Muscle of leg (tissue), 16 donors: ENCODE data around the gene SMIM43. TPM values are rescaled to one million over a fixed set of nuclear protein-coding genes. Genes with fewer than 3 reads are reported as not detected.

Source experiments
- DNase-seq: peaks from one replicate; pipeline ENCODE4 v3.0.0; 2013
- H3K27ac ChIP-seq: one replicate; pipeline ENCODE4 v1.5.1; 2013; ENCODE audit warnings: mild to moderate bottlenecking, low read length, control low read depth
- H3K27me3 ChIP-seq: one replicate; pipeline ENCODE4 v1.6.1; 2013; ENCODE audit warnings: low read length; ENCODE audit not compliant: control insufficient read depth, insufficient read depth
- H3K36me3 ChIP-seq: one replicate; pipeline ENCODE4 v1.6.1; 2013; ENCODE audit warnings: low read length; ENCODE audit not compliant: control insufficient read depth, insufficient read depth
- H3K4me1 ChIP-seq: one replicate; pipeline ENCODE4 v1.6.1; 2013; ENCODE audit warnings: low read length; ENCODE audit not compliant: control insufficient read depth, insufficient read depth
- H3K4me3 ChIP-seq: one replicate; pipeline ENCODE4 v1.5.1; 2013; ENCODE audit warnings: low read length, control low read depth
- H3K9me3 ChIP-seq: replicated peaks from 2 replicates; pipeline ENCODE4 v1.6.1; 2013; ENCODE audit warnings: low read depth, low read length; ENCODE audit not compliant: control insufficient read depth
- WGBS: methylation state at CpG from one replicate; pipeline ENCODE4 v1.1.5; 2013; ENCODE audit warnings: missing lambda C conversion rate; ENCODE audit not compliant: insufficient coverage; 5-methylcytosine and 5-hydroxymethylcytosine counted together
- long read RNA-seq, 11 donors: transcript quantifications; one replicate each; lab custom pipeline, GENCODE V29; 2026
- polyA plus RNA-seq, 8 donors: library from polyadenylated mRNA; unstranded; fragments of 120-200 nt; gene quantifications; one replicate each; pipeline versions ENCODE4 v1.2.1 to v1.2.3, GENCODE V29; 2013; ENCODE audit warnings: inconsistent platforms in 1 of 8, low replicate concordance in 1 of 8; ENCODE audit not compliant: insufficient read length in 8 of 8, insufficient read depth in 1 of 8
- total RNA-seq: library from RNA; stranded (reverse); fragments of 120-200 nt; gene quantifications from one replicate; pipeline ENCODE4 v1.2.4, GENCODE V29; 2013

The SMIM43 gene
- total RNA-seq, result 0.66 TPM
- 1 to 10 TPM; 1.4 to 2.7 (median 1.9) TPM for polyA plus RNA-seq
- long read RNA-seq, donor 1, result 0 reads
- long read RNA-seq, donor 2, result 0 reads
- long read RNA-seq, donor 3, result 0 reads
- long read RNA-seq, donor 4, partial matches to known transcripts, result 0 of 1 reads
- long read RNA-seq, donor 4, other reads (novel, unspliced or antisense), result 0 of 1 reads
- long read RNA-seq, donor 5, partial matches to known transcripts, result 0 of 2 reads
- long read RNA-seq, donor 5, other reads (novel, unspliced or antisense), result 0 of 2 reads
- long read RNA-seq, donor 6, result 0 reads
- long read RNA-seq, donor 7, partial matches to known transcripts, result 0 of 1 reads
- long read RNA-seq, donor 7, other reads (novel, unspliced or antisense), result 0 of 1 reads
- long read RNA-seq, donor 8, result 0 reads
- long read RNA-seq, donor 9, result 0 reads
- long read RNA-seq, donor 10, result 0 reads
- long read RNA-seq, donor 11, partial matches to known transcripts, result 0 of 1 reads
- long read RNA-seq, donor 11, other reads (novel, unspliced or antisense), result 0 of 1 reads

DNA sequence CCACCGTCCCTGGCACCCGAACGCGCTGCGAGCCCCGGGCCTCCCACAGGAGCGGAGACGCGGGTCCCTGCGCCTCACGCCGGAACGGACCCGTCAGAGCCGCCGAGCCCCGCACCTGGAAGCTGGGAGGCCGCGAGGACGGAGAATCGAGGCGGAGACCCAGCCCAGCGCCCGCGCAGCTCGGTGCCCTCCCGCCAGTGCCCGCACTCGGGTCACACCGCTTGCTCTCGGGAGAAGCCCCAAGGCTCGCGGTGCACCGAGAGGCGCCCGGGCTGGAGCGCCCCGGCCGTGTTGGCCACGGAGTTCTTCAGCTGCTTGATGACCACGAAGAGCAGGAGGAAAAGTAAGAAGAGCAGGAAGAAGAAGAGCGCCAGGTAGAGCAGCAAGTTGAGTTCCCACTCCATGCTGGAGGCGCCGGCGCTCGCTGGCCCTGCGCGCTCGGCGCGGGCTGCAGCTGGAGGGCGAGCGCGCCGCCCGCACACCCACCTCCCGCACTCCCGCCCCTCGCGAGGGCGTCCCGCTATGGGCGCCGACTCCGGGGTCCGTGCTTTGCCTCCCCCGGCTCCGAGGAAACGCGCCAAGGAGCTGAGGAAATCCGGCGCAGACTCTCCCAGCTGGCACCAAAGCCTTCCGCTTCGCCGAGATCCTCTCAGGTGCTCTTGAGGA lies at the start of gene SMIM43:
Gene SMIM43 (minus strand): TSS at position 463 of the 666 bp plus-strand sequence. CDS start 59 bp downstream, at position 404.
- Histone ChIP-seq H3K27me3 (peaks cover 21% of the 10 kb centered on the region), H3K27ac (no peak within 1 kb of the TSS), H3K9me3 (no peaks in the 10 kb centered on the region), H3K36me3 (no peaks in the 10 kb centered on the region), H3K4me3 (peak within 1 kb of the TSS; percentile 48), H3K4me1 (peaks cover 3% of the 10 kb centered on the region)
- peak; percentile 9 for DNase-seq
- 0% methylated on average over 70 of the region's 75 CpGs for WGBS

GRCh38 chr4:121814756-121815155 lies 49.8 kb upstream of the SMIM43 start:
- no CpG with 5 or more reads among the region's 2 CpGs for WGBS
- no peak overlapping the region for H3K27ac ChIP-seq
- H3K9me3 ChIP-seq, result no peaks in the 10 kb centered on the region
- no peak overlapping the region for H3K4me3 ChIP-seq
- H3K4me1 ChIP-seq, result no peaks in the 10 kb centered on the region
- peaks cover 41% of the 10 kb centered on the region for H3K36me3 ChIP-seq
- DNase-seq, result no peak
- no peaks in the 10 kb centered on the region for H3K27me3 ChIP-seq

DNA sequence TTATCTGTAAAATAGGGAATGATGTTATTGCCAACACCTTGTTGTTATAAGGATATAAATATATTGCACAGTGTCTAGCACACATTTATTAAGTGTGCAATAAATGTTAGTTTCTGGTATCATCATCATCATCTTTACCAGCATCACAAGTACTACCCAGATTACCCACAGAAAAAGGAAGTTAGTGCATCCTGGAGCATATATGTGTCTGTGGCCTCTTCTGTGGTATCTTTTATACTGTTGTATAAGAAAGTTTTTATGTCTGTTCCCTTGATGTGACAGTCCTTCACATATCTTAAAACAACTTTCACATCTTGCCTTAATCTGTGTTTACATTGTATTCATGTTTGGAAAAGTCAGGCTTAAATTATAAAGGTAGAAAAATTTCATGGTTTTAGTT lies 46.2 kb upstream of the SMIM43 start:
- Histone ChIP-seq H3K9me3 (no peaks in the 10 kb centered on the region), H3K27ac (no peak overlapping the region), H3K4me3 (no peak overlapping the region), H3K36me3 (peaks cover 47% of the 10 kb centered on the region), H3K27me3 (no peaks in the 10 kb centered on the region), H3K4me1 (no peaks in the 10 kb centered on the region)
- no peak for DNase-seq

GRCh38 chr4:121806411-121806810 lies 41.4 kb upstream of the SMIM43 start:
- WGBS, result no CpG with 5 or more reads among the region's 4 CpGs
- DNase-seq, result peak; percentile 25
- Histone ChIP-seq H3K36me3 (peaks cover 51% of the 10 kb centered on the region), H3K27me3 (no peaks in the 10 kb centered on the region), H3K4me1 (no peaks in the 10 kb centered on the region), H3K27ac (no peak overlapping the region), H3K4me3 (no peak overlapping the region), H3K9me3 (no peaks in the 10 kb centered on the region)

GRCh38 chr4:121801715-121802075 lies 36.7 kb upstream of the SMIM43 start:
- peak; percentile 29 for DNase-seq
- peaks cover 5% of the 10 kb centered on the region for H3K4me1 ChIP-seq
- H3K36me3 ChIP-seq, result peaks cover 25% of the 10 kb centered on the region
- H3K4me3 ChIP-seq, result peak overlapping the region; percentile 67
- 13% methylated on average over 3 of the region's 4 CpGs for whole genome bisulfite sequencing
- H3K9me3 ChIP-seq, result no peaks in the 10 kb centered on the region
- H3K27ac ChIP-seq, result peak overlapping the region; percentile 96
- H3K27me3 ChIP-seq, result no peaks in the 10 kb centered on the region

DNA sequence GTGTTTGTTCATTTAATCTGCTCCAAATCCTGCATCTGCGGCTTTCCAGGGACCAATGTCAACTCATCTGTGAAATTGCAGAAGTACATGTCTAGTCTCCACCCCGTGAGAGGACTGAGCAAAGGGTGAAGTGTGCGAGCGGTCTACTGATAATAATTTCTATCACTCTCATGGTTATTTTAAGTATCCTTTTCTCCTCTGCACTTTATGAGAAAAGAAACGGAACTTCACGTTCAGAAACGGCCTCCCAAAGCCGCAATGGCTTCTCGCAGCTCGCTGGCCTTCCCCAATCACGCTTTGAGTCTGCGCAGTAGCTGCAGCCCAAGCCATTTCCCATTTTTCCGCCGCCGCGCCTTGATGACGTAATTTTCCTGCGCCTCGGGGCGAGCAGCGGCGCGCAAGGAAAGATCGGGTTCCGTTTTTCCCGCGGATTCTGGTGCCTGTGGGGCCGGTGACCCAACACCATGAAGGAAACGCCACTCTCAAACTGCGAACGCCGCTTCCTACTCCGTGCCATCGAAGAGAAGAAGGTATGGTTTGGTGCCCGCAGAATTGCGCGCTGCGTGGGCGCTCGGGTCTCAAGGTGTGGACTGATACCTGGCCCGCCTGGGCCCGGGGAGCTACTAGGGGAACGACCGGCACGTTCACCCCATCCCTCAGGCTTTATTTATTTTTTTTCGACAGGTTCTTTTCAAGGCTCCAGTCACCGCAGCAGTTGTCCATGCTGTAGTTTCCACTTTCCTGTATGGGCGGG lies 36.2 kb upstream of the SMIM43 start, which contains the start of gene EXOSC9:
Gene EXOSC9 (plus strand): TSS at position 363 of the 754 bp plus-strand sequence. CDS start 102 bp downstream, at position 465.
- Histone ChIP-seq H3K4me3 (peak within 1 kb of the TSS; percentile 67), H3K27ac (peak within 1 kb of the TSS; percentile 96), H3K36me3 (peaks cover 22% of the 10 kb centered on the region), H3K27me3 (no peaks in the 10 kb centered on the region), H3K4me1 (peaks cover 5% of the 10 kb centered on the region), H3K9me3 (no peaks in the 10 kb centered on the region)
- WGBS, result under 1% methylated on average over 40 of the region's 48 CpGs
- DNase-seq, result peak; percentile 99

DNA sequence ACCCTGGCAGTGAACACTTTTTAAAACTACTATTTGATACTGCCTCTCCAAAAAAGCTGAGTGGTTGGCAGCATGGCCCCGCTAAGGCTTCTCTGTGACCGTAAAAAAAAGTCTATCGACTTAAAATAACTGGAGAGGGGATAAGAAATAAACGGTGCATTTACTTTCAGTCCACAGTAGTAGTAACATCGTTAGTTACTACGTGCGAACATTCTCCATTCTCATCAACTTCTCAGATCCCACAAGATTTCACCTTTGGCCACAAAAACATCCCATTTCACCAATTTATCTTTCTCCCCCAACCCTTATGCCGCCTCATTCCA lies 35.6 kb upstream of the SMIM43 start:
- Histone ChIP-seq H3K4me1 (peaks cover 5% of the 10 kb centered on the region), H3K36me3 (peaks cover 18% of the 10 kb centered on the region), H3K9me3 (no peaks in the 10 kb centered on the region), H3K4me3 (peak overlapping the region; percentile 67), H3K27me3 (no peaks in the 10 kb centered on the region), H3K27ac (peak overlapping the region; percentile 96)
- no peak for DNase-seq
- WGBS, result 0% methylated on average over 1 of the region's 8 CpGs

- H3K27me3 ChIP-seq, result no peaks in the 10 kb centered on the region
- DNase-seq, result no peak
- H3K36me3 ChIP-seq, result peaks cover 17% of the 10 kb centered on the region
- no peak overlapping the region for H3K27ac ChIP-seq
- no peaks in the 10 kb centered on the region for H3K9me3 ChIP-seq
- WGBS, result 100% methylated on average over 1 of the region's 3 CpGs
- H3K4me1 ChIP-seq, result peaks cover 5% of the 10 kb centered on the region
- H3K4me3 ChIP-seq, result no peak overlapping the region
These were observed 35.0 kb upstream of the SMIM43 start for GRCh38 chr4:121799867-121800501.

DNA sequence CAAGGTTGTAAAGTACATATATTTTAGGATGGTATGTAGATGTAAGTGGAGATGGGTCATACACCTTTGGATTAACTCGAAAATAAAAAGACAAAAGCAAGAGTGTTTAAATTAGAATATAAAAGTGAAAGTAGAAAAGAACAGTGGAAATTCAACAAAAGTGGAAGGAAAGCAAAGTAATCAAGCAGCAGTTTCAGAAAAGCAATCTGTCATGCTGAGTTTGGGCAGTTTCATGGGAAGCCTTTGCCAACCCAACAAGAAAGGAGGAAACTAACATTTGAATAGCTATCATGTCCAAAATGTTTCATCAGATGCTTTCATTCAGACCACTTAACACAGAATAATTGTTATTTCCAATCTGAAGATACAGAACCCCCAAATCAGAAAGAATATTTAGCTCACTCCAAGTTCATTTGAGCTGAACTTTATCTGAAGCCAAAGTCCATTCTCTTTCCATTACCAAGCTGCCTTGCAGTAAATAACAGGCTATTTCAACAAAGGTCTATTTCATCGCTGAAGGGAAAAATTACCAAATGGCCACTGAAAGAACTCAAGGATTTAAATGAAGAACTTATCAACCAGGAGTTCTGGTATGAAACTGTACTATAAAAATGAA lies 34.4 kb upstream of the SMIM43 start:
- Histone ChIP-seq H3K27me3 (peaks cover 2% of the 10 kb centered on the region), H3K4me1 (peaks cover 5% of the 10 kb centered on the region), H3K36me3 (peaks cover 11% of the 10 kb centered on the region), H3K4me3 (no peak overlapping the region), H3K27ac (no peak overlapping the region), H3K9me3 (no peaks in the 10 kb centered on the region)
- DNase-seq, result no peak
- WGBS, result 86% methylated on average over 1 of the region's 2 CpGs
